Neutrophil (primary cell): ENCODE data around the gene OAF.
"Not testable (repeated sequence)": the region's sequence is repeated elsewhere in the genome, so short reads cannot be mapped to it uniquely, and the experiment has no call there.

Experiments
- H3K27ac ChIP-seq: fragments of 200-600 bp; sonication (generic); 2 replicates; pipeline ENCODE4 v1.5.1; 2016; ENCODE audit warnings: mild to moderate bottlenecking, moderate library complexity
- H3K27me3 ChIP-seq: fragments of 200-600 bp; sonication (generic); 2 replicates; pipeline ENCODE4 v1.6.0; 2016; ENCODE audit warnings: mild to moderate bottlenecking
- H3K36me3 ChIP-seq: fragments of 200-600 bp; sonication (generic); 2 replicates; pipeline ENCODE4 v1.5.1; 2017
- H3K4me1 ChIP-seq, 2 experiments: fragments of 200-600 bp in 1 of 2; sonication (generic) in 1 of 2; 1 replicate in 1 of 2; 2 replicates in 1 of 2; pipeline versions ENCODE4 v1.5.1 to v1.6.1; 2013 to 2016; ENCODE audit warnings: low read depth in 1 of 2, low read length in 1 of 2, mild to moderate bottlenecking in 1 of 2, moderate library complexity in 1 of 2; ENCODE audit not compliant: control insufficient read depth in 1 of 2, insufficient read depth in 1 of 2
- H3K4me3 ChIP-seq, 2 experiments: fragments of 200-600 bp in 1 of 2; sonication (generic) in 1 of 2; 1 replicate in 1 of 2; 2 replicates in 1 of 2; pipeline ENCODE4 v1.5.1; 2013 to 2016; ENCODE audit warnings: low read depth in 1 of 2, low read length in 1 of 2, mild to moderate bottlenecking in 1 of 2, moderate library complexity in 1 of 2
- H3K9me3 ChIP-seq: fragments of 200-600 bp; sonication (generic); 2 replicates; pipeline ENCODE4 v1.5.1; 2016
- CTCF ChIP-seq: fragments of 200-600 bp; sonication (generic); IDR thresholded peaks from 2 replicates; pipeline ENCODE4 v1.5.1; 2016; ENCODE audit warnings: antibody characterized with exemption

Gene OAF

GRCh38 chr11:120244476-120245365, 33.9 kb downstream of the OAF start:
- Histone ChIP-seq H3K4me1 (no peaks in the 10 kb centered on the region), H3K9me3 (no peaks in the 10 kb centered on the region), H3K27me3 (peaks cover 98% of the 10 kb centered on the region), H3K36me3 (no peaks in the 10 kb centered on the region), H3K27ac (no peak overlapping the region), H3K4me3 (no peak overlapping the region)
- TF ChIP-seq CTCF, result no peak

DNA sequence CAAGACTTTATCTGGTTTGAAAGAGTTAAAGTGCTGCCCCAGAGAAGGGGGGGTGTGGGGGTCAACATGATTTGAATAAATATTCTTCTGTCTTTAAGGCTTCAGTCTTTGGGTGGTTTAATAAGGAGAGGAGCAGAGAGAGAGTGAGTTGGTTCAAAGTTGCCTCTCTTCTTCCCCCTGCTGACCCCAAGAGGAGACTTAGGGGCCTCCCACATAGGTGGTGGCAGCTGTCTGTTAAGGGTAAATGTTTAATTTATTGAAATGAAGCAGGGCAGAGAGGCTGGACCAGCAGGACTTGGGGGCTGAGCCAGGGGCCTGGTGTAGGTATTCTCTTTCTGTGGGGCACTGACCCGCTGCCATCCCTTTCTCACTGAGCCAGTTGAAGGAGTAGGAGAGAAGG, 34.6 kb downstream of the OAF start:
- Histone ChIP-seq H3K9me3 (no peaks in the 10 kb centered on the region), H3K27me3 (peaks cover 98% of the 10 kb centered on the region), H3K27ac (no peak overlapping the region), H3K4me1 (no peaks in the 10 kb centered on the region), H3K36me3 (no peaks in the 10 kb centered on the region), H3K4me3 (no peak overlapping the region)
- TF ChIP-seq CTCF, result no peak

- no peaks in the 10 kb centered on the region for H3K9me3 ChIP-seq
- peaks cover 88% of the 10 kb centered on the region for H3K27me3 ChIP-seq
- no peaks in the 10 kb centered on the region for H3K36me3 ChIP-seq
- no peak overlapping the region for H3K4me3 ChIP-seq
- TF ChIP-seq CTCF, result no peak
- no peak overlapping the region for H3K27ac ChIP-seq
- H3K4me1 ChIP-seq, result no peaks in the 10 kb centered on the region
These were observed 37.9 kb downstream of the OAF start for GRCh38 chr11:120248551-120249278.

DNA sequence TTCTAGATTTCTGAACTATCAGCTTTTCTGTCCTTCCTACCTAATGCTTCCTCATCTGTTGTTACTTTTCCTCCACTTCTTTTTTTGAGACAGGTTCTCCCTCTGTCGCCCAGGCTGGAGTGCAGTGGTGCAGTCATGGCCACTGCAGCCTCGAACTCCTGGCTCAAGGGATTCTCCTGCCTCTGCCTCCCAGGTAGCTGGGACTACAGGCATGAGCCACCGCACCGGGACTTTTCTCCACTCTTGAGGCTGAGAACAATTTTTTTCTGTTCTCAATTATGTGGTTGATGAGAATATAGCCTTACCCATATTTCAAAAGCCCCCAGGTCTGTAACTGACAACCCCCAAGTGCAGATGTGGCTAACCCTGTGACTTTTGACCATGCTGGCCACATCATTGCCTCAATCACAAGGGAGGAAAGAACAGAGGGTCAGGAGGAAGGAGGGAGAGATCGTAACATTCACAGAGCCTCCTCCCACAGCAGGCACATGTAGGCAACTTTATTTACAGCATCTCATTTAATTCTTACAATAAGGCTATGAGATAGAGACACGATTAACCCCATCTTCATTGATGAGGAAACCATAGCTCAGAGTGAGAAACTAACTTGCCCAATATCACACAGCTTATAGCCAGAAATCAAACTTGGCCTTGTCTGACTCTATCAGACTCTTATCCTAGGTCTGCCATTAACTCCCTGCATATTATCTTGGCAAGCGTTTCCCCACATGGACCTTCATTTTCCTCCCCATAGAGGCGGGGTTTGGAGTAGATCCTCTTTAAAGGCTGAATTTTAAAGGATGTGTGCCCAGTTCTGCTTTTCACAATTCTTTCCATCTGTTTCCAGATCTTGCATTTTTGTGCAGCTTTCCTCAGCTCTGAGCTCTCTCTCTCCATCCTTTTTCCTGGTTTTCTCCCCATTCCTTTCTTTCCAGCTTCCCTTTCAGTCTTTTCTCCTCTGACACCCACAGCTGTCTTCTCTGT, 38.7 kb downstream of the OAF start:
- no peaks in the 10 kb centered on the region for H3K36me3 ChIP-seq
- TF ChIP-seq CTCF, result no peak

GRCh38 chr11:120253377-120253776, 42.5 kb downstream of the OAF start:
- not testable (repeated sequence) for H3K4me1 ChIP-seq, H3K9me3 ChIP-seq, H3K4me3 ChIP-seq, H3K27ac ChIP-seq, H3K36me3 ChIP-seq
- H3K27me3 ChIP-seq, result peaks cover 89% of the 10 kb centered on the region

More for the DNA sequence above, 38.7 kb downstream of the OAF start:
- Histone ChIP-seq H3K4me1 (no peaks in the 10 kb centered on the region), H3K9me3 (no peaks in the 10 kb centered on the region), H3K4me3 (no peak overlapping the region), H3K27ac (no peak overlapping the region), H3K27me3 (peaks cover 88% of the 10 kb centered on the region)
